Endothelial cell of umbilical vein (primary cell): ENCODE measurements around the gene C10orf67. TPM values are rescaled to one million over a fixed set of nuclear protein-coding genes. Genes with fewer than 3 reads are reported as not detected.

Experiments used
- BruUV-seq: library from RNA; stranded (reverse); fragments of 400-500 nt; replicated peaks from 2 replicates; lab custom pipeline; 2021; lab: Mats Ljungman, UMichigan
- CTCF ChIA-PET: fragments of 300-600, 350-600 bp; sonication (Branson Sonifier 250); formaldehyde crosslinking; loops from one replicate; lab custom pipeline; 2021; ENCODE audit warnings: antibody characterized with exemption, inconsistent platforms; lab: Charles Lee
- POLR2A ChIA-PET: fragments of 300-600, 350-600 bp; sonication (Branson Sonifier 250); formaldehyde crosslinking; loops from one replicate; lab custom pipeline; 2021; ENCODE audit warnings: antibody characterized with exemption, inconsistent platforms; lab: Charles Lee
- DNase-seq: peaks from one replicate; pipeline ENCODE4 v3.0.0-alpha.2; 2011; ENCODE audit warnings: low read depth, low spot score
- FAIRE-seq: peaks from 2 replicates; lab custom pipeline; 2011; peaks lifted over from hg19 to GRCh38; lab: Jason Lieb, UNC
- H2AFZ ChIP-seq: 2 replicates; pipeline ENCODE4 v1.6.0; 2012; ENCODE audit warnings: low read depth, low read length, control low read depth, inconsistent platforms
- H3K27ac ChIP-seq: 2 replicates; pipeline ENCODE4 v1.5.1; 2011; ENCODE audit warnings: low read depth, mild to moderate bottlenecking, control low read depth, low read length, moderate library complexity; ENCODE audit not compliant: insufficient read depth
- H3K27me3 ChIP-seq, 2 experiments: 2 replicates each; pipeline versions ENCODE4 v1.6.0 to v1.6.1; 2011; ENCODE audit warnings: low read length in 2 of 2, mixed read lengths in 1 of 2; ENCODE audit not compliant: control insufficient read depth in 2 of 2, insufficient read depth in 2 of 2
- H3K36me3 ChIP-seq, 2 experiments: 2 replicates in 1 of 2; 3 replicates in 1 of 2; pipeline ENCODE4 v1.5.1; 2011; ENCODE audit warnings: low read length in 2 of 2, mild to moderate bottlenecking in 1 of 2, moderate library complexity in 1 of 2; ENCODE audit not compliant: control insufficient read depth in 2 of 2, insufficient read depth in 2 of 2; ENCODE audit errors: extremely low read depth in 1 of 2
- H3K4me1 ChIP-seq: 3 replicates; pipeline ENCODE4 v1.5.1; 2011; ENCODE audit warnings: mild to moderate bottlenecking, low read length; ENCODE audit not compliant: control insufficient read depth, insufficient read depth; ENCODE audit errors: extremely low read depth
- H3K4me2 ChIP-seq: 2 replicates; pipeline ENCODE4 v1.6.1; 2011; ENCODE audit warnings: low read length, control low read depth, mixed read lengths; ENCODE audit not compliant: insufficient read depth
- H3K4me3 ChIP-seq, 3 experiments: fragments of 200-600 bp in 1 of 3; sonication (generic), shearing (Covaris generic) in 1 of 3; replicated peaks in 1 of 3; 2 replicates each; pipeline ENCODE4 v1.5.1; 2011 to 2016; ENCODE audit warnings: control low read depth in 3 of 3, low read length in 3 of 3, mild to moderate bottlenecking in 2 of 3, inconsistent platforms in 1 of 3, low read depth in 1 of 3, moderate library complexity in 1 of 3; ENCODE audit not compliant: insufficient read depth in 1 of 3
- H3K79me2 ChIP-seq: 2 replicates; pipeline ENCODE4 v1.6.0; 2012; ENCODE audit warnings: low read length, inconsistent platforms; ENCODE audit not compliant: control insufficient read depth, insufficient read depth
- H3K9ac ChIP-seq: replicated peaks from 2 replicates; pipeline ENCODE3; 2011; ENCODE audit warnings: low read length, control low read depth; ENCODE audit not compliant: insufficient read depth; ENCODE audit errors: extremely low read depth
- H3K9me1 ChIP-seq: replicated peaks from 3 replicates; pipeline ENCODE4 v1.6.0; 2011; ENCODE audit warnings: mild to moderate bottlenecking, low read length; ENCODE audit not compliant: control insufficient read depth, insufficient read depth; ENCODE audit errors: extremely low read depth
- H3K9me3 ChIP-seq: replicated peaks from 2 replicates; pipeline ENCODE4 v1.5.1; 2012; ENCODE audit warnings: low read length, inconsistent platforms; ENCODE audit not compliant: control insufficient read depth, insufficient read depth
- H4K20me1 ChIP-seq: replicated peaks from 2 replicates; pipeline ENCODE3; 2011; ENCODE audit warnings: mild to moderate bottlenecking, low read length; ENCODE audit not compliant: control insufficient read depth, insufficient read depth; ENCODE audit errors: extremely low read depth
- EZH2 ChIP-seq: IDR thresholded peaks from 2 replicates; pipeline ENCODE4 v1.6.1; 2012; ENCODE audit warnings: borderline replicate concordance, low read depth, mild to moderate bottlenecking, moderate library complexity, low read length, inconsistent platforms; ENCODE audit not compliant: severe bottlenecking
- GATA2 ChIP-seq: IDR thresholded peaks from 2 replicates; pipeline ENCODE4 v1.7.0; 2011; ENCODE audit warnings: low read depth, mild to moderate bottlenecking, moderate library complexity, mixed read lengths, low read length; ENCODE audit not compliant: insufficient read length, insufficient read depth
- MYC ChIP-seq: IDR thresholded peaks from one replicate; pipeline ENCODE4 v1.6.1; 2011; ENCODE audit warnings: mild to moderate bottlenecking, low read depth, low read length
- POLR2A ChIP-seq: IDR thresholded peaks from 2 replicates; pipeline ENCODE4 v1.6.1; 2012; ENCODE audit warnings: low read depth, mild to moderate bottlenecking, control low read depth, low read length
- POLR2AphosphoS5 ChIP-seq: IDR thresholded peaks from 2 replicates; pipeline ENCODE4 v1.6.1; 2012; ENCODE audit warnings: low read depth, mild to moderate bottlenecking, control low read depth, low read length, moderate library complexity; ENCODE audit not compliant: insufficient read depth
- dilution Hi-C: fragments of 300-500 bp; cut with MboI; formaldehyde crosslinking; loops from one replicate; pipeline ENCODE4 v1.15.0; 2019; ENCODE audit warnings: low sequenced_read_pairs; ENCODE audit not compliant: extremely low pct_ligation_motif_present
- intact Hi-C: fragments of 100-400 bp; cut with micrococcal nuclease; formaldehyde crosslinking; loops from one replicate; pipeline ENCODE4 v1.10.0; 2022
- polyA plus RNA-seq, 4 experiments: library from polyadenylated mRNA; depleted of rRNA in 3 of 4; stranded (reverse) in 3 of 4; unstranded in 1 of 4; fragments of >200 nt; gene quantifications; 2 replicates each; pipeline versions ENCODE4 v1.2.1 to v1.2.3, GENCODE V29; 2011 to 2012; ENCODE audit warnings: missing spikeins in 1 of 4
- total RNA-seq: library from RNA; stranded (reverse); gene quantifications from 2 replicates; pipeline ENCODE4 v1.2.3, GENCODE V29; 2021
- TF ChIP-seq, protein P1 (sequence below), 2 donors: IDR thresholded peaks; 1 replicate in 1 of 2; 2 replicates in 1 of 2; pipeline ENCODE4 v1.5.1; 2011; ENCODE audit warnings: low read length in 2 of 2, mild to moderate bottlenecking in 2 of 2, moderate library complexity in 2 of 2, control low read depth in 1 of 2, inconsistent platforms in 1 of 2, low read depth in 1 of 2; ENCODE audit not compliant: insufficient read depth in 1 of 2; ENCODE audit errors: extremely low read depth in 1 of 2

Gene C10orf67
- total and polyA plus RNA-seq, 2 donors (not counting 3 experiments of a cell fraction or from before 2014, with no cell fraction given), result not detected

DNA sequence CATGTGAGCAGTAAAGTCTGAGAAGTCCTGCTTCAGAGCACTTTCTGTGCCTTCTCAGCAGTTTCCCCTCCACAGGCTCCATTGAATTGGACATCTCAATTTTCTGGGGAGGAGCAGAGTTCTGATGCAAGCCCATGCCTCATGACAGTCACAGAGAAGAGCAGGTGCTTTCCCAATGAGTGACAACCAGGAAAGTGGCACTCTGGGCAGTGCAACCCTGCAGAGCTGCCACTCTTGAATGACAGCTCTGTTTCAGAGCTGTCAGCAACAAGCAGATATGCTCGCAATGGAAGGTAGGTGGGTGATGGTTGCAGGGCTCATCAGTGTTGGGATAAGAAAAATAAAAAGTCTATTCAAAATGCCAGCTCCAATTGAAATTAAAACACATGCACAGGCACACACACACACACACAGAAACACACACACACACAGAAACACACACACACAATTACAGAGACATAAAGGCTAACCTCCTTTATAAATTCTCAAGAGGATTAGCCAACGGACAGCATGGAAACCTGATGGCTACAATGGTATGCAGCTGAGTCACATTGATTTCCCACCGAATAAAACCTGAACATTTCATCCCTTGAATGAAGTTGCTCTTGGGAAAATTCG is 50.5 kb downstream of the C10orf67 start:
- ChIA-PET POLR2A (no interaction called here), CTCF (interaction anchor here (0.9 to 7.1 kb wide), 4 partner anchors 9 to 1225 kb away, joined by 3 to 60 read pairs (median 4); no protein-coding TSS in a partner anchor)
- FAIRE-seq, result no peak
- no peak for DNase-seq
- Histone ChIP-seq H3K4me2 (no peak overlapping the region), H3K9ac (no peak overlapping the region), H3K9me1 (no peaks in the 10 kb centered on the region), H3K4me3 (no peak overlapping the region), H3K4me1 (no peaks in the 10 kb centered on the region), H3K27ac (no peak overlapping the region), H4K20me1 (no peaks in the 10 kb centered on the region), H2AFZ (no peak overlapping the region), H3K36me3 (no peaks in the 10 kb centered on the region), H3K27me3 (no peaks in the 10 kb centered on the region), H3K79me2 (no peaks in the 10 kb centered on the region), H3K9me3 (no peaks in the 10 kb centered on the region)
- intact Hi-C loops (loop anchor here (2.0 to 5.0 kb wide), 3 partner anchors 135 to 903 kb away; no protein-coding TSS in a partner anchor), dilution Hi-C loops (no loop called here)
- no peak for TF ChIP-seq MYC
- TF ChIP-seq, protein P1, sequence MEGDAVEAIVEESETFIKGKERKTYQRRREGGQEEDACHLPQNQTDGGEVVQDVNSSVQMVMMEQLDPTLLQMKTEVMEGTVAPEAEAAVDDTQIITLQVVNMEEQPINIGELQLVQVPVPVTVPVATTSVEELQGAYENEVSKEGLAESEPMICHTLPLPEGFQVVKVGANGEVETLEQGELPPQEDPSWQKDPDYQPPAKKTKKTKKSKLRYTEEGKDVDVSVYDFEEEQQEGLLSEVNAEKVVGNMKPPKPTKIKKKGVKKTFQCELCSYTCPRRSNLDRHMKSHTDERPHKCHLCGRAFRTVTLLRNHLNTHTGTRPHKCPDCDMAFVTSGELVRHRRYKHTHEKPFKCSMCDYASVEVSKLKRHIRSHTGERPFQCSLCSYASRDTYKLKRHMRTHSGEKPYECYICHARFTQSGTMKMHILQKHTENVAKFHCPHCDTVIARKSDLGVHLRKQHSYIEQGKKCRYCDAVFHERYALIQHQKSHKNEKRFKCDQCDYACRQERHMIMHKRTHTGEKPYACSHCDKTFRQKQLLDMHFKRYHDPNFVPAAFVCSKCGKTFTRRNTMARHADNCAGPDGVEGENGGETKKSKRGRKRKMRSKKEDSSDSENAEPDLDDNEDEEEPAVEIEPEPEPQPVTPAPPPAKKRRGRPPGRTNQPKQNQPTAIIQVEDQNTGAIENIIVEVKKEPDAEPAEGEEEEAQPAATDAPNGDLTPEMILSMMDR (IDR thresholded peaks at IDR 0.05; ENCODE audit: extremely low read depth in 1 of 2, insufficient read depth in 1 of 2, low read depth in 1 of 2, low read length in 2 of 2), result no peak
- TF ChIP-seq GATA2, result no peak
- TF ChIP-seq POLR2AphosphoS5, result no peak
- TF ChIP-seq POLR2A, result no peak
- no peak for TF ChIP-seq EZH2
- BruUV-seq, result no TSS peak
